ENCODE results near the gene NEMF.

DNA sequence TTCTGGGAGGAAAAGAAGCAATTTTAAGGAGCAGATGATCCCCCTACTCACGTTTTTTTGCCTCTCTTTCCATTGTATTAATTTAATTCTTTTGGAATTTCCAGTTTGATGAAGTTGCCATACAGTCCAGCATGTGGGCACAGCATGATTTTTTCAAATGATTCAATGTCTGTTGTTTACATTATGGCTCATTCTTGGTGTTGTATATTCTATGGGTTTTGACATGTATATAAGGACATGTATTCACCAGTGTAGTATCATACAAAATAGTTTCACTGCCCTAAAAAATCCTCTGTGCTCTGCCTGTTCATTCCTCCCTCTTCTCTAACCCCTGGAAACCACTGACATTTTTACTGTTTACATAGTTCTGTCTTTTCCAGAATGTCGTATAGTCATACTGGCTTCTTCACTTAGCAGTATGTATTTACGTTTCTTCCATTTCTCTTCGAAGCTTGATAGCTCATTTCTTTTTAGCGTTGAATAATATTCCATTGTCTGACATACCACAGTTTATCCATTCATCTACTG lies 98.0 kb downstream of the NEMF start:
- TF ChIP-seq GATA2 (IDR thresholded peaks at IDR 0.05; ENCODE audit: low read depth, low read length): no peak
- TF ChIP-seq GATA3 (IDR thresholded peaks at IDR 0.05; ENCODE audit: low read depth, low read length): no peak

All from SH-SY5Y (cell line).